ENCODE data around the gene TGFB2.

DNA sequence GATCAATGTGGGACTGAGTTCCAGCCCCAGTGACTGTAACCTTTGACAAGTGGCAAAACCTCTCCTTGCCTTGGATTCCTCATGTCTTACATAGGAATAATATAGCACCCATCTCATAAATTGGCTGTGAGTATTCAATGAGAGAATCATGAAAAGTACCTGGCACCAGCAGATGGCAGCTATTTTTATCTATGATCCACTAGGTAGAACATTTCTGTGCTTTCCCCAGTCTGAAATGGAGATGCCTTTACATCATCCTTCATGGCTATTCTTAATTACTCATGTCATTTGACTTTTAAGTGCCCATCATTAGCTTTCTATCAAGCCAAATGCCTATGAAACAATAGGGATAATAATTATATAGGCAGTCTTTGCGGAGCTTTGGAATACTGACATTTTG, 130.1 kb downstream of the TGFB2 start:
- no peak for TF ChIP-seq EZH2 (IDR thresholded peaks at IDR 0.05; ENCODE audit: low read length)
- TF ChIP-seq, protein P1, sequence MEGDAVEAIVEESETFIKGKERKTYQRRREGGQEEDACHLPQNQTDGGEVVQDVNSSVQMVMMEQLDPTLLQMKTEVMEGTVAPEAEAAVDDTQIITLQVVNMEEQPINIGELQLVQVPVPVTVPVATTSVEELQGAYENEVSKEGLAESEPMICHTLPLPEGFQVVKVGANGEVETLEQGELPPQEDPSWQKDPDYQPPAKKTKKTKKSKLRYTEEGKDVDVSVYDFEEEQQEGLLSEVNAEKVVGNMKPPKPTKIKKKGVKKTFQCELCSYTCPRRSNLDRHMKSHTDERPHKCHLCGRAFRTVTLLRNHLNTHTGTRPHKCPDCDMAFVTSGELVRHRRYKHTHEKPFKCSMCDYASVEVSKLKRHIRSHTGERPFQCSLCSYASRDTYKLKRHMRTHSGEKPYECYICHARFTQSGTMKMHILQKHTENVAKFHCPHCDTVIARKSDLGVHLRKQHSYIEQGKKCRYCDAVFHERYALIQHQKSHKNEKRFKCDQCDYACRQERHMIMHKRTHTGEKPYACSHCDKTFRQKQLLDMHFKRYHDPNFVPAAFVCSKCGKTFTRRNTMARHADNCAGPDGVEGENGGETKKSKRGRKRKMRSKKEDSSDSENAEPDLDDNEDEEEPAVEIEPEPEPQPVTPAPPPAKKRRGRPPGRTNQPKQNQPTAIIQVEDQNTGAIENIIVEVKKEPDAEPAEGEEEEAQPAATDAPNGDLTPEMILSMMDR (optimal IDR thresholded peaks at IDR 0.05 in 1 of 3, IDR thresholded peaks at IDR 0.05 in 1 of 3, conservative IDR thresholded peaks at IDR 0.05 in 1 of 3; ENCODE audit: extremely low read depth in 1 of 3, insufficient read depth in 2 of 3, low read length in 3 of 3) = no peak

Data from keratinocyte (primary cell).